Hepatocyte (in vitro differentiated cells): ENCODE measurements around the gene ZNF101. TPM values are rescaled to one million over a fixed set of nuclear protein-coding genes. Genes with fewer than 3 reads are reported as not detected.
"Not testable (repeated sequence)": the region's sequence is repeated elsewhere in the genome, so short reads cannot be mapped to it uniquely, and the experiment has no call there.

Source experiments
- DNase-seq: peaks from one replicate; pipeline ENCODE4 v3.0.0-alpha.2; 2016; ENCODE audit warnings: low spot score
- H2AFZ ChIP-seq: fragments of 200-600 bp; sonication (generic); 2 replicates; pipeline ENCODE4 v1.6.0; 2016; ENCODE audit warnings: antibody characterized with exemption, mild to moderate bottlenecking
- H3K27ac ChIP-seq: fragments of 200-600 bp; sonication (generic); 2 replicates; pipeline ENCODE4 v1.5.1; 2016; ENCODE audit warnings: mild to moderate bottlenecking
- H3K27me3 ChIP-seq: fragments of 200-600 bp; sonication (generic); 2 replicates; pipeline ENCODE4 v1.6.1; 2016
- H3K36me3 ChIP-seq: fragments of 200-600 bp; sonication (generic); replicated peaks from 2 replicates; pipeline ENCODE4 v1.5.1; 2016; ENCODE audit warnings: low read depth; ENCODE audit not compliant: insufficient read depth
- H3K4me1 ChIP-seq: fragments of 200-600 bp; sonication (generic); 2 replicates; pipeline ENCODE4 v1.5.1; 2016; ENCODE audit warnings: mild to moderate bottlenecking, moderate library complexity; ENCODE audit not compliant: insufficient read depth
- H3K4me2 ChIP-seq: fragments of 200-600 bp; sonication (generic); 2 replicates; pipeline ENCODE4 v1.6.0; 2016
- H3K4me3 ChIP-seq: fragments of 200-600 bp; sonication (generic); 2 replicates; pipeline ENCODE4 v1.5.1; 2016; ENCODE audit warnings: mild to moderate bottlenecking
- H3K79me2 ChIP-seq: fragments of 200-600 bp; sonication (generic); 2 replicates; pipeline ENCODE4 v1.6.0; 2017; ENCODE audit warnings: mild to moderate bottlenecking
- H3K9me2 ChIP-seq: fragments of 200-600 bp; sonication (generic); replicated peaks from 2 replicates; pipeline ENCODE4 v1.6.0; 2017; ENCODE audit warnings: mild to moderate bottlenecking; ENCODE audit not compliant: insufficient read depth
- H3K9me3 ChIP-seq: fragments of 200-600 bp; sonication (generic); 2 replicates; pipeline ENCODE4 v1.5.1; 2016; ENCODE audit warnings: low read depth, mild to moderate bottlenecking
- H4K20me1 ChIP-seq: fragments of 200-600 bp; sonication (generic); 2 replicates; pipeline ENCODE4 v1.6.0; 2016; ENCODE audit warnings: mild to moderate bottlenecking; ENCODE audit not compliant: insufficient read depth, poor library complexity, severe bottlenecking
- CTCF ChIP-seq: fragments of 200-600 bp; sonication (generic); IDR thresholded peaks from 2 replicates; pipeline ENCODE4 v1.5.1; 2016; ENCODE audit warnings: antibody characterized with exemption, mild to moderate bottlenecking; ENCODE audit not compliant: poor library complexity
- EZH2 ChIP-seq: fragments of 200-600 bp; sonication (generic); IDR thresholded peaks from 2 replicates; pipeline ENCODE4 v1.6.1; 2016; ENCODE audit warnings: antibody characterized with exemption, mild to moderate bottlenecking, borderline replicate concordance
- EZH2phosphoT487 ChIP-seq: fragments of 200-600 bp; sonication (generic); IDR thresholded peaks from one replicate; pipeline ENCODE4 v1.6.1; 2018; ENCODE audit warnings: antibody characterized with exemption, mild to moderate bottlenecking, low read depth, moderate library complexity; ENCODE audit not compliant: unreplicated experiment, severe bottlenecking
- WGBS: methylation state at CpG from one replicate; pipeline ENCODE4 v1.1.6; 2016; ENCODE audit warnings: low lambda C conversion rate; ENCODE audit errors: missing lambda C conversion rate; 5-methylcytosine and 5-hydroxymethylcytosine counted together
- polyA plus RNA-seq: library from polyadenylated mRNA; unstranded; fragments of >200 nt; fragmentation: Nextera tagmentation; extraction: Ambion mirVana; gene quantifications from 2 replicates; pipeline ENCODE4 v1.2.1, GENCODE V29; 2016
- total RNA-seq: library from RNA; depleted of rRNA; stranded (reverse); fragments of >200 nt; gene quantifications from 2 replicates; pipeline ENCODE4 v1.2.3, GENCODE V29; 2014

Gene ZNF101
- total and polyA plus RNA-seq, 2 experiments from 2014 or later, result 3.6 to 5.9 TPM

DNA sequence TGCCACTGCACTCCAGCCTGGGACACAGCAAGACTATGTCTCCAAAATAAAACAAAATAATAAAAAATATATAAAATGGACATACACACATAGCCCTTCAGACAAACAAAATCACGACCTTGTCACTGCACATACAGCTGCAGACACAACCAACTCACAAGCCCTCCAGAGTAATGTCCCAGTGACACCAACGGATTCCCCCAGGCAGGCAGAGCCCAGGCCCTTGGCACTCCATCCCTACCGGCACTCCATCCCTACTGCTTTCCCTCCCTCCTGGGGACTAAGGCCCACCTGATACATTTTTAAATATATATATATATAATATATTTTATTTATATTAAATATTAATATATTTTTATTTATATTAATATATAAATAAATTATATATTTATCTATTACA is 18.5 kb downstream of the ZNF101 start:
- Histone ChIP-seq H3K79me2 (no peaks in the 10 kb centered on the region), H3K27me3 (no peaks in the 10 kb centered on the region), H3K9me3 (no peaks in the 10 kb centered on the region), H3K4me1 (no peaks in the 10 kb centered on the region), H4K20me1 (no peaks in the 10 kb centered on the region), H3K36me3 (no peaks in the 10 kb centered on the region), H2AFZ (no peak overlapping the region), H3K27ac (no peak overlapping the region), H3K4me3 (no peak overlapping the region), H3K4me2 (no peak overlapping the region), H3K9me2 (no peaks in the 10 kb centered on the region)
- TF ChIP-seq EZH2phosphoT487 (no peak), EZH2 (no peak), CTCF (no peak)
- DNase-seq, result no peak
- WGBS, result 100% methylated on average over 3 of the region's 3 CpGs

GRCh38 chr19:19689023-19689422 is 20.4 kb downstream of the ZNF101 start:
- H3K4me3 ChIP-seq, H3K36me3 ChIP-seq, H3K9me2 ChIP-seq, H3K9me3 ChIP-seq, H3K79me2 ChIP-seq, H3K27me3 ChIP-seq, DNase-seq, H3K4me2 ChIP-seq, H3K4me1 ChIP-seq, H2AFZ ChIP-seq, H4K20me1 ChIP-seq, H3K27ac ChIP-seq: not testable (repeated sequence)
- WGBS, result 96% methylated on average over 10 of the region's 10 CpGs

DNA sequence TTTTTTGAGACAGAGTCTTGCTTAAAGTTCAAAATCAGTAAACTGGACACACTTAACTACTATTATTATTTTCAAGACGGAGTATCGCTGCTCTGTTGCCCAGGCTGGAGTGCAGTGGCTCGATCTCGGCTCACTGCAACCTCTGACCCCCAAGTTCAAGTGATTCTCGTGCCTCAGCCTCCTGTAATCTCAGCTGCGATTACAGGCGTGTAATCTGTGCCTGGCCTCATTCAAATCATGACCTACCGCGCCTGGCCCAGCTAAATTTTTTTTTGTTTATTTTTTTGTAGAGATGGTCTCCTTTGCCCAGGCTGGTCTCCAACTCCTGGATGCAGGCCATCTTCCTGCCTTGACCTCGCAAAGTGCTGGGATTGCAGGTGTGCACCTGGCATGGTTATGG is 23.0 kb downstream of the ZNF101 start:
- H3K9me2 ChIP-seq, result no peaks in the 10 kb centered on the region
- no peak overlapping the region for H3K4me2 ChIP-seq
- TF ChIP-seq EZH2 (no peak), CTCF (no peak), EZH2phosphoT487 (no peak)
- H3K4me1 ChIP-seq, result no peaks in the 10 kb centered on the region
- H3K9me3 ChIP-seq, result no peaks in the 10 kb centered on the region
- H3K27ac ChIP-seq, result no peak overlapping the region
- no peak for DNase-seq
- H3K79me2 ChIP-seq, result no peaks in the 10 kb centered on the region
- no peaks in the 10 kb centered on the region for H4K20me1 ChIP-seq
- no peak overlapping the region for H3K4me3 ChIP-seq
- H3K36me3 ChIP-seq, result no peaks in the 10 kb centered on the region
- no peaks in the 10 kb centered on the region for H3K27me3 ChIP-seq
- 97% methylated on average over 10 of the region's 10 CpGs for WGBS
- H2AFZ ChIP-seq, result no peak overlapping the region

GRCh38 chr19:19696386-19696785 is 27.7 kb downstream of the ZNF101 start:
- Histone ChIP-seq H3K27ac (no peak overlapping the region), H3K9me3 (no peaks in the 10 kb centered on the region), H3K27me3 (no peaks in the 10 kb centered on the region), H4K20me1 (no peaks in the 10 kb centered on the region), H3K36me3 (no peaks in the 10 kb centered on the region), H3K9me2 (no peaks in the 10 kb centered on the region), H2AFZ (no peak overlapping the region), H3K79me2 (no peaks in the 10 kb centered on the region), H3K4me3 (no peak overlapping the region), H3K4me1 (no peaks in the 10 kb centered on the region), H3K4me2 (no peak overlapping the region)
- 87% methylated on average over 2 of the region's 2 CpGs for WGBS
- TF ChIP-seq EZH2 (no peak), EZH2phosphoT487 (no peak), CTCF (no peak)
- no peak for DNase-seq
